ENCODE results near the gene ELAVL4.

Gene ELAVL4

DNA sequence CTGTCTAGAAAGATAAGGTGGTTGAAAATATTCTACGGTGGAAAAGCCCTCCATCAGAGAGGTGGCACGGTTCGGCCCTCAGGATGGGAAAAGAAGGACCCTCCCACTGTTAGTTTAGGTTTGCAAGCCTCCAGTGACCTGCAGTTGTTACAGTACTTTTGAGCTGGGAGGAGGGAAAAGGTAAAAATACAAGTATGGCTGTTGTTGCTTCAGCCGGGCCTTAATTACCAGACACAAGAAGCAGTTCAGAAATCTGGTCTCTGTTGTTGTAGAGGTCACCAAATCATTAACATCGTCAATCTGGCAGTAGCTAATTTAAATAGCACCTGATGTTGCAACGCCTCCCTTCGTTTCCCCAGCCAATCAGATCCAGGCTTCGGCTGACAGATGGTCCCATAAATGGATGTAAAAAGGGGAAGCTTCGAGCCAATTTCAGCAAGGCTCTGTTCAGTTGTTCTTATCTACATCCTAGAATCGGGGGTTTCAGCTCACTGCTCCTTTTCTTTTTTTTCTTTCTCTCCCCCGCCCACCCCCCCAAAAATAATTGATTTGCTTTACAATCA is at the start of gene ELAVL4:
ELAVL4 (plus strand) TSS at position 424 of the 563 bp plus-strand sequence. CDS start 270 bp downstream, outside the sequence.
- peak; percentile 98 for DNase-seq

DNA sequence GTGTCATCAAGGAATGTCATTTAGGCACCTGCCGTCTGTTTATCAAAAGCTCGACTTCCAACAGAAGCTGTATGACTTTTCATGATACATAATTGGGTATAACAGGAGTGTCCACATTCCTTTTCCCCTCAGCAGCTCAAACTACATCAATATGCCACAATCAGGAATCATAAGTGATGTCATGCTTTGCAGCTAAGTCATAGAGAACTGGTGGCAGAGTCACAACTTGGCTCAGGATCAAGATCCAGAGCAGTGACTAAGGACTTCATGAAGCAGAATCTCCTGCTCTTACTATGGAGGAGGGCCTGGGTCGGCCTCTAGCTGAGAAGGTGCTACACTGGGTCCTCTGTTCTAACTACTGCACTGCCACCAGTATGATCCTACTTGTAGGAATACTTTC is 48.4 kb upstream of the ELAVL4 start:
- DNase-seq, result no peak

DNA sequence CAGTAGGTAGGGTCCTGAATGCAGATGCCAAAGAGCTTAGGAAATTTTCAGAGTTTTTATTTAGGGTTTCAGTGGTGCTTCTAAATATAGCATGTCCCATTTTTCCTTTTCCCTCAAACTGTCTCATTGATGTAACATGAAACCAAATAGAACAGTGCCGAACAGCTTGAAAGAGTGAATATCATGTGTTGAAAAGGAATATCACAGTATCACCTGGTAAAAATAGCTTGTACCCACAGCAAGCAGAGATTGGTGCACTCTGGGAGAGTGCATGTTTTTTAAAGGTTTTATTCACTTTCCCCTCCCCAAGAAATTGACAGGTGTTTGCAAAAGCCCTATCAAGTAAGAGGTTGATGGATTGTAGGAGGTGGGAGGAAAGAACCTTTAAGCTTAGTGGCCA is 41.9 kb upstream of the ELAVL4 start:
- DNase-seq, result no peak

DNA sequence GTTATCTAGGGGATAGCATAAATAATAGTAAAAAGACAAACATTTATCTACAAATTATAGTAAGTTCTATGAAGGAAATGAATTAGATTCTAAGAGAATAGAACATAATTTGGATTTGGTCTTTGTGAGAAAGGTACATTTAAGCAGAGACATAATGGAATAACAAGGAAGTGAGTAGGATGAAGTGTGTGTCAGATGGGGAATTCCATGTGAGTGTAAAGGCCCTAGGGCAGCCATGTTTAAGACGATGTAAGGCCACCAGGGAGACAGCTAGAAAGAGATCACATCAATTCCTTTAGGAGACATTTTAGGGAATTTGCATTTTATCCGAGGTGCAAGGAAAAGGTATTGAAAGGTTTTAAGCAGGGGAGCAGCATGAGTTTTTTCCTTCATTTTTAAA is 33.8 kb upstream of the ELAVL4 start:
- no peak for DNase-seq

DNA sequence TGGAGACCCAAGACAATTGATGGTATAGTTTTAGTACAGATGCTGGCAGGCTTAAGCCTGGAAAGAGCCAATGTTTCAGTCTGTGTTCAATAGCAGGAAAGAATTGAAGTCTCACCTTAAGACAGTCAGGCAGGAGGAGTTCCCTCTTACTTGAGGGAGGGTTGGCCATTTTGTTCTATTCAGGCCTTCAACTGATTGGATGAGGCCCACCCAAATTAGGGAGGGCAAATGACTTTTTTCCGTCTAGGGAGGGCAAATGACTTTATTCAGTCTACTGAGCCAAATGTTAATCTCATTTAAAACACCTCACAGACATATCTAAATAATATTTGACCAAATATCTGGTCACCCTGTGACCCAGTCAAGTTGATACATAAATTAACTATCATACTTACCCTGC is 31.4 kb upstream of the ELAVL4 start:
- no peak for DNase-seq

DNA sequence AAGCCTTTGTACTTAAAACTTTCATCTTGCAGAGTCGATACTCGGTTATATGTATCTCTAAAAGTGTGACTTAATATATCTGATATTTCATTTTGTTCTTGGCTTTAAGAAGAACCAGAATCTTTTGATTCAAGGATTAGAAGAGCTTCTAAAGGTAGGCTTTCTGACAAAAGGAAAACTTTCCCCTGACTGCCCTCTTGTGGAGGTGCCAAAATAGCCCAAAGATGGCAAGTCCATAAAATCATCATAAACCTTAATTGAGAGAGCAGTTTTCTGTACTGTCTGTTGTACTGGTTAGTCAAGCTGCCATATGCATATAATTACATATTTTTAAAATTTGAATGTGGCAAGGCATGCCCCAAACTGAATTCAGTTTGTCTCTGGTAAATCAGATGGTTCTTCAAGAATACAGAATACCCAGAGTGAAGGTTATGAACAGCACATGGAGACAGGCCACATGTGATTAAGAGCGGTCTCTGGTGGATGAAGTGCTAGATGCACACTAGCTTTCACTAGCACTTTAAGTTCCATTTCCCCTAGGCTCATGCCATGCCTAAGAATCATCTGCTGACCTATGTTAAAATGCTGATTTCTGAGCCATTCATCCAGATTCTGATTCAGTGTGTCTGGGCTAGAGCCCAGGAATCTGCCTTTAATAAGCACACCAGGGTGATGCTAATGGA is 27.7 kb upstream of the ELAVL4 start:
- DNase-seq, result peak; percentile 90

DNA sequence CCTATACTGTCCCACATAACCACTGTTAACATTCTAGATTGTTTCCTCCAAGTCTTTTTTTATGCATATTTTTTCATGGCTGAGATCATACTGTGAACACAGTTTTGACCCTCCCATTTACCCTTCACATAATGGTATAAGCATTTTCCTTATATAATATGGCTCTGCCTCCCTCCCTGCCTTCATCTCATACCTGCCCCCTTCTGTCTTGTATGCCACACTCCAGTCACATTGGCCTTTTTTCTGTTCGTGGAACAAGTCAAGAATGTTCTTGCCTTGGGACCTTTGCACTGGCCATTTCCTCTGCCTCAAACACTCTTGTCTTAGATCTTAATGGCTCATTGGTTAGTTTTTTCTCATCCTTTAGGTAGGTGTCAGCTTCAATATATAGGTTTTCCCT is 24.3 kb upstream of the ELAVL4 start:
- no peak for DNase-seq

DNA sequence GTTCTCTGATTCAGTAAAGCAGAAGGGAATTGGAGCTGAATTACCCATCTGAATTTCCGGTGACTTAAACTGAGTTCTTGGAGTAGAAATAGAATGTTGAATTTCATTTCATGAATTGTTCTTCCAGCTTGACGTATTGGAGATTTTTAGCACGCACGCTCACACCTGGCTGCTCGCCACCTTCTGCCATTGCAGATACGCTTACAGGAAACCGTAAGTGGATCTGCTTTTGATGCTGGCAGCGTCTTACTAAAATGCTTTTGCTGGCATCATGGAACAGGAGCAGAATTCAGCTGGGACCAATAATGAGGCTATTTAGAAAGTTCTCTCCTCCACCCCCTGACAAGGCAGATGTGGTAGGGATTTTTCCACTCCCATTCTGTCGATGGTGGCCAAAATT is 17.7 kb upstream of the ELAVL4 start:
- no peak for DNase-seq

DNA sequence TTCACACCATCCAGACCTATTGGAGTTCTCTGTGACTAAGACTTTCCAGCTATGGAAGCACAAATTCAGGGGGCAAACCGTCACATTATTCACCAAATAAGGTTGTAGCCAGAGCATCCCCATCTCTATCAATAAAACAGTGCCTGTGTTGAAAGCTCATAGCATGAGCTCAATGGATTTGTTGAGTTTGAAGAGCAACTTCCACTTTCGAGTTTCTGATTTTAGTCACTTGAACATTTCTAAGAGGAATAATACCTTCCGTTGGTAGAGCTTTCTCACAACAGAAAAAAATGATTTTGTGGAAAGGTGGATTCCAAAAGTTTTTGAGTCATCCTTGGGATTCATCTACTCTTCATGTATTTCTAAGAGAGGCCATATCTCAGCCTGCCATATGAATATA is 13.0 kb upstream of the ELAVL4 start:
- no peak for DNase-seq

DNA sequence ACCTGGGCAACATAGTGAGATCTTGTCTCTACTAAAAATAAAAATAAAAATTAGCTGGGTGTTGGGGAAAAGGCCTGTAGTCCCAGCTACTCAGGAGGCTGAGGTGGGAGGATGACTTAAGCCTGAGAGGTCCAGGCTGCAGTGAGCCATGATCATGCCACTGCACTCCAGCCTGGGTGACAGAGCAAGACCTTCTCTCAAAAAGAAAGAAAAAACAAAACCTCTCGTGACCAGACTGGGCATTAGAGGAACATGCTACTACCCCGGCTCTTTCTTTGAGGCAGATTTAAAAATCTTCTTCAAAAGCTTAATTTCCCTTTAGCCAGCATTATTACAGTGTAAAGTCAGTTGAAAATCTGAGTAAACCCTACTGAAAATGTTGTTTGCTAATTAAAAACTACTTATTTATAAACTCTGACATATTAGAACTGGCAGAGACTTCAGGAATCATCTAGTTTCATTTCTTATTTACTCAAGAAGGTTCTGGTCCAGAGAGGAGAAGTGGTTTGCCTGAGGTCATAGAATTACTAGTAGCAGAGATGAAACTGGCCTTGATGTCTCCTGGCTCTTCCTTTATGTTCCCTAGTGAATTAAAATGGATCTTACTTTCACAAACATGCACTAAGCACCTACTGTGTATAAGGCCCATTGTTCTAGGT is 11.6 kb upstream of the ELAVL4 start:
- no peak for DNase-seq

DNA sequence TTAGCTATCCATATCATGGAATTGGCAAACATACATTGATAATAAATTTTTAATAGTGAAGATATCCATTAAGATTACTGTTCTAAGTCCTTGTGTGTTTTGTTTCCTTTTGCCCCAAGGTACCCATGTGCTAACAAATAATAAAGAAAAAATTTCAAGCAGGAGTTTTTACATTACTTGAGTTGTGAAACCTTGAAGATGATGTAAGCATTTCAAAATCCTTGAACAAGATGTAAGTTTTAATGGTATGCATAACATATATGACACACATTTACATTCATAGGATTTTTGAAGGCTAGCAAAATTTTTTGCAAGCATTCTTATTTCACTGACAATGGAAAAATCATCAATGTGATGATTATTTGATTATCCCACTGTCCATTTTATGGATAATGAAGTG is 10.9 kb upstream of the ELAVL4 start:
- DNase-seq, result no peak

DNA sequence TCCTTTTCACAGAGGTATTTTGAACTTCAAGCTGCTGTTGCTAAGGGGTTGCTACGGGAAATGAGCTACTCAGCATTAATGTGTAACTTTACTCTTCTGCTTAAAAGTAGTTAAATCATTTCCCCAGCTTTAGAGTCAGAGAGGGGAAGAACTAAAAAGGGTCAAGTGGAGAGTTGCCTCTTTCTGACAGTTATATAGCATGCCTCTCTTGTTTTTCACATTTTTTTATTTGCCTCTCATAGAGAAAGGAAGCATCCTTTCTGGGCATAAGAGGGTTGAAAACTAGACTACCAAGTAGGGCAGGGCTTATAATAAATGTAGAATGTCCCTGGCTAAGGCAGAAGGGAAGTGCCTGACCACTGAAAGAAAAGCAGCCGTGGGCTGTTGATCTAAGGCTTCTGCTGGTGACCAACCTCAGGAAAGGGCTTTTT is 10.1 kb upstream of the ELAVL4 start:
- no peak for DNase-seq

DNA sequence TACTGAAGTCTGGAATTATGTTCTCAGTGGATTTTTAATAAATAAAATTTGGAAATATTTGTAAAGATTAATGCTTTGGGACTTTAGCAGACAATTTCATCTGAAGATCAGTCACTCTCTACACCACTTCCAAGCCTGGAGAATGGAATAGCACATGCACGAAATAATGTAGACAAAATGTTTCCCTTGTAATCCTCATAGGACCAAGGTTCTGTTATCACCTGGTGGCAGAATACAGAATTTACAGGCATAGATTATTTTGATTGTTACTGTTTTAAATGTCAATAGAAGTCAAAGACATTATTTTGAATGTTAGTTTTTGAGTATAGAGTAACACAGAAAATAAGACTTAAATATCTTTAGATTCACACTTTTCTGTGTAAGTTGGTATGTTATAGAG is 9.1 kb upstream of the ELAVL4 start:
- no peak for DNase-seq

DNA sequence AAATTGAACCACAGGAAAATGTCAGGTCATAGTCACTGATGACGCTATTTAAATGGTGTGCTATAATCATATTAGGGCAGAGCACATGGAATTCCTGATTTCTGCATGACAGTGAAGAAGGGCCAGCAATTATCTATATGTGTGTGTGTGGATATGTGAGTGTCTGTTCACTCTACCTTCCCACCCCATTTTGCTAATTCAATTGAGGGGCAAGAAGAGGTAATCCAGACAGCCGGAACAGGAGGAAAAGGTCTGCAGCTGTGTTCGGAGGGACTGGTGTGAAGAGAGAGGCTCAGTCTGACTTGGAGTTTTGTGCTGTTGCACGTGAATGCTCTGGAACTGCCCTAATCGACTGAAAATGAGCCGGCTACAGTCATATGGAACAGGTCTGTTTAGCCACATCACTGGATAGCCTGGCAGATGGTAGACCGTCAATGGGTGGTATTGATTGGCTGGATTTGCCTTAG is 5.1 kb upstream of the ELAVL4 start:
- peak; percentile 29 for DNase-seq

DNA sequence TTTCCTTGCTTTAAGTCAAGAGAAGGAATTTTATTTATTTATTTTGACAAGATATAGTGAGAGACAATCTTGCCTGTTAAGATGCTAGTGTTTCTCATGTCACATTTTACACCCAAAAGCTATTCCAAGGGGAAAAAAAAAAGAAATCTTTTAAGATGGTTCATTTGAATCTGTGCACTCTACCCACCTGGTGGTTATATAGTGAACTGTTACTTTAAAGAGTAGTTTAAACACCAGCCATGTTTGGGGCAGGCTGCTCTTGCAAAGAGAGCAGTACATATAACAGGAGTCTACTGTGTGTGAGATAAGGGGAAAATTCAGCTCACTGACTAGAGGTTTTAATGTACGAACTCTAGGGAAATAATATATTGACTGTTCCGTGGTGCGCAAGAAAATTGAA is 3.3 kb upstream of the ELAVL4 start:
- DNase-seq, result peak; percentile 94

DNA sequence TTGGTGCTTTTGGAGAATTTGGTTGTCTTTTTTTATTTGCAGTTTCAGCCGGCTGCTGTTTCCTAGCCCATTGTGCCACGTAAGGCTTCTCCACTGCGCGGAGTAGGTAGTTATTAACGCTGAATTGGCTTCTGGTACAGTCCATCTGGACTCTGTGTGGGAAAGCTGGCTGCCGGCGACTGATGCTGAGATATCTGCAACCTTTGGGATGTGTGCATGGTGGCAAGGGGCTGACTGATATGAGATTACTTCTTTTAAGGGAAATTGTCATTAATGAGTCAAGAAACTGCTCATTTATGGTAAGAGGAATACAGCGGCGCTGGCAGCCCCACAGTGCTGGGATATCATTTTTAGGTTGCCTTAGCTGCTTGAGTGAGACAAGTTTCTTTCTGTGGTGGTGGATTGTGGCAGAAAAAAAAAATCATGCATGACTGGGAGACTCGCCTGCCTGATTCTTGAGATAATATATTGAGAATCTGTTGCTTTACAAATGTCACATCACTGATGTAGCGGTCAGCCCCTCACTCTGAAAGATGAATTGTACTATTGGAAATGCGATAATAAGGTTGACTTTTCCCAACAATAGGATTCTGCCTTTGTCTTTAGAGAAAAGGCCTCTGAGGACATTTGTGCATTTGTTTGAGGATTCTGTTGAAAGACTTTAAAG is 2.5 kb upstream of the ELAVL4 start:
- peak; percentile 92 for DNase-seq

DNA sequence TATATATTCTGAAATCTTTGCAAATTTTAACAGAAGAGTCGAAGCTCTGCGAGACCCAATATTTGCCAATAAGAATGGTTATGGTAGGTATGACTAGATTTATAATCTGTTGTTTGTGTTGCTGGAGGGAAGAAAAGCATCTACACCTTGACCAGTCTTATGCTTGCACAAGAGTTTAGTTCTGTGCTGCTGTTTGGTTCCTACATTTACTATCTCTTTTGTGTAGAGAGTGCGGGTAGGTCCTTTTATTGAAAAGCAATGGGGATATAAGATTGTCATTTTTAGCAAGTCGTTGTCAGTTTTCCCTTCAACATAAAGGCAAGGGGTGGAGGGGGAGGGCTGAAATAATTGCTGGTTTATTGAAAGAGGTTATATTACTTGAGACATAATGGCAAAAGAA is 396 bp downstream of the ELAVL4 start:
- DNase-seq, result no peak

DNA sequence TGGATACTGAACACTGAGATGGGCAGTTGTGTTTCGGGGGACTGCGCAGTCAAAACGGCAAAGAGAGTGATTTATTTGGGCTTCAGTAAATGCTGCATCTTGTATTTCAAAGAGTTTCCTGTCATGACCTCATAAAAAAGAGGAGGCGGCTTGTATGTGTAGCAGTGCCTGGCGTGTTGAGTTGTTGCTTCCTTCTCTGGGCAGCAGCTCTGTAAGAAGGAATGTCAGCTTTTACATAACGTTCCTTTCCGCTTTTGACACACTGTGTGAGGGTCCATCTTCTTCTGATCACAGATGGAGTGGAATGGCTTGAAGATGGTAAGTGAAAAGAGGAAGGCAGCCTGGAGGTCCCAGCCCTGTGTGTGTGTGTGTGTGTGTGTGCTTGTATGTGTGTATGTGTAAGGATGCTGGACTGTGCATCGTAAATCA is 941 bp downstream of the ELAVL4 start:
- DNase-seq, result peak; percentile 83

DNA sequence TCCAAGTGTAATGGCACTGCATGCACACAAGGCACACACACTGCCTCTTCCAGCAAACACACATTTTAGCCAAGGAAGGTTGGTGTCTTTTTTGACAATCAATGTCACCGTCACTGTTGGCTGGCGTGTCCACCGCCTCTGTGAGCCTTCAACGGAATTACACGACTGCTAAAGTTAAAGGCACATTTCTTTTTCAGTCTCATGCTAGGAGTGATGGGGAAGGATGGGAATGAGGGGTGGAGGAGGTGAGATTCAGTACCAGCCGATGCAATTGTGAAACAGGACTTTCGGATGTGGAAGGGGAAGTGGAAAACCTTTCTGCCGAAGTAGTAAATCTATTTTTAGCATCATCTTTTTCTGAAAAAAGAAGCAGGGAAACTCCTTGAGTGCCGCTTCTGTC is 1.4 kb downstream of the ELAVL4 start:
- DNase-seq, result no peak

DNA sequence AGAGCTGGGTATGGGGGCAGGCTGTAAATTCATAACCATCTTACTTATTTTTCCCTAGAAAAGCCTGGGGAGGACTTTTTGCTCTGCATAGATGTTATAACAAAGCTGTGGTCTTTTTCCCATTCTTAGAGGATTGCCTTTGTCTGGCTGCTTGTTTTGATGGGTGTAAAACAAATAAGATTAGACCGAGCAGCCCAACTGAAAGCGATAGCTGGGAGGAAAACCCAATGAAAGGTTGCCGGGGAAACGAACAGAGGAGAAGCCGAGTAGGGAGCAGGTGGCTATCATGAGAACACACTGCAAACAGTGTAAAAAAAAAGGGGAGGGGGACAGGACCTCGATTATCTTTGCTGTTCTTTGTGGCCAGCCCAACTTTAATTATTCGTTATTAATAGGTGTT is 1.9 kb downstream of the ELAVL4 start:
- DNase-seq, result peak; percentile 78

DNA sequence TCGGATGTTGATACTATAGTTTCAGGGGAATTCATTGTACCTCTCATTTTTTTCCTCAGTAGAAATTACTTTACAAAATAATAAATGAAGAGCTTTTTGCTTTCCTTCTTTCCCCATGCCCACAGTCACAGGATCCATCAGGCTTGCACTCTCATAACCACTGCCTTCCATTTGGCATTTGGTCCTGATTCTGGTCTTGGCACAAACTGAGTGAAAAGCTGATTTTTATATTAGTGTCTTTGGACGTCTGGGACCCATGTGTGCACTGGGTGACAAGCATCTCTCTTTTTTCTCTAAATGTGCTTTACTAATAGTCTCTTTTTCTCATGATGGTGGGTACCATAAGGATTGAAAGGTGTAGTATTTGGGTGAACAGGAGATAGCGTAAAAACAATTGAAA is 2.8 kb downstream of the ELAVL4 start:
- DNase-seq, result peak; percentile 49

DNA sequence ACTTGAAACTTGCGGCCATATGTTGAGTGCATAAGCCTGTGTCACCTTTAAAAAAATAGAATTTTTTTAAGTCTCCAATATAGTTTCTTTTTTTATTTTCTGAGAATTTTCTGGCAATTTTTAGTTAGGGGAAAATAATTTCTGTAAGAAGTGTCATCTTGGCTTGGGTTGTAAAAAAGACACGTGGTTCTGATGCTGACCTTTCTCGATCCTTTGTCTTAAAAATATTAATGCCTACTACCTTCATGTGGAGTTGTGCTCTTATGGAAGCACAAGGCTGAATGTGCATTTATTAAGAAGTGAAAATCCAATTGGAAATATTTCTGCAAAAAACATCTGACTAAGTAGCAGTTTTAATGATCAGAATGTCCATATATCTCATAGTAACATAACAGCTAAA is 3.5 kb downstream of the ELAVL4 start:
- DNase-seq, result no peak

DNA sequence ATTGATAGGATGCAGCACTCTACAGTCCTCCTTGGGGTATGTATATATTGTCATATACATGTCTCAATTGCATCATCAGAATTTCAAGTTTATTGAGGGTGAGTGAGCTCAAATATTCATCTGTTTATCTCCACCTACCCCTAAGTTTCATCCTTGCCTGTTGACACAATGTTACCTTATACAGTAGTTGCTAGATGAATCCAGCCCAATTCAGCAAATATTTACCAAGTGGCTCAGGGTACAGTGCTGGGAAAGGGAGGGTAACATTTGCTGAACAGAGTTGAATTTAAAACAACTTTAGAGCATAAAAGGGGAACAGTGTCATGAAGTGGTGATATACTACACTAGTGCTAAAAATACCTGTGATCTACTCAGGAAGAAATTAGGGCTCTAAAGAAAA is 14.4 kb downstream of the ELAVL4 start:
- no peak for DNase-seq
